ENCODE results near the gene CTDNEP1.

CTDNEP1 gene

DNA sequence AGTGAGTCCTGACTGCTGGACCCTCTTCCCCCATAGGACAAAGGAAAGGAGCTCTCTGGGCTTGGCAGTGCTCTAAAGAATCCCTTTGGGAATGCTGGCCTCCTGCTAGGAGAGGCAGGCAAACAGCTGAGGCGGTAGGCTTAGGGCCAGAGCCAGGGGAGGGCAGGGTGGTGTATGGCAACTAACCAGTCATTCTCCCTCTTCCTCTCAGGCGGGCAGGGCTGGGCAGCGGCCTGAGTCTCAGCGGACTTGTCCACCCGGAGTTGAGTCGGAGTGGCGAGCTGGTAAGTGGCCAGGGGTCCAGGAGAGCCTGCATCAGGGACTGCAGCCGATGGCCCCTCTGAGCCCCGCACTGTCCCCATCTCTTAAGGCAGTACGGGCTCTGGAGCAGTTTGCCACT lies 27.4 kb downstream of the CTDNEP1 start:
- H3K79me2 ChIP-seq (ENCODE audit: insufficient read depth, low read length) = peaks cover 29% of the 10 kb centered on the region
- H3K27ac ChIP-seq (ENCODE audit: low read length) = no peak overlapping the region
- H3K27me3 ChIP-seq (ENCODE audit: insufficient read depth, low read length, poor library complexity) = no peaks in the 10 kb centered on the region
- no peak overlapping the region for H2AFZ ChIP-seq (ENCODE audit: low read depth, low read length)
- H4K20me1 ChIP-seq (ENCODE audit: insufficient read depth, low read length) = peaks cover 38% of the 10 kb centered on the region
- no peak for TF ChIP-seq CTCF (IDR thresholded peaks at IDR 0.05; ENCODE audit: borderline replicate concordance, extremely low read depth, low read length, poor library complexity, severe bottlenecking)
- TF ChIP-seq EZH2 (IDR thresholded peaks at IDR 0.05; ENCODE audit: borderline replicate concordance, low read depth, low read length, severe bottlenecking) = no peak
- peaks cover 84% of the 10 kb centered on the region for H3K36me3 ChIP-seq (ENCODE audit: insufficient read depth, low read length)
- no peak overlapping the region for H3K4me2 ChIP-seq (ENCODE audit: insufficient read depth, low read length)
- no peak overlapping the region for H3K4me3 ChIP-seq (ENCODE audit: low read depth in 1 of 2, low read length in 2 of 2)
- H3K4me1 ChIP-seq (ENCODE audit: insufficient read depth, low read length) = peaks cover 30% of the 10 kb centered on the region
- H3K9ac ChIP-seq (ENCODE audit: low read depth, low read length) = no peak overlapping the region
- no peak for ATAC-seq (ENCODE audit: insufficient read depth, low read depth)
- DNase-seq = no peak
- no peaks in the 10 kb centered on the region for H3K9me3 ChIP-seq (ENCODE audit: insufficient read depth, low read length, severe bottlenecking)

DNA sequence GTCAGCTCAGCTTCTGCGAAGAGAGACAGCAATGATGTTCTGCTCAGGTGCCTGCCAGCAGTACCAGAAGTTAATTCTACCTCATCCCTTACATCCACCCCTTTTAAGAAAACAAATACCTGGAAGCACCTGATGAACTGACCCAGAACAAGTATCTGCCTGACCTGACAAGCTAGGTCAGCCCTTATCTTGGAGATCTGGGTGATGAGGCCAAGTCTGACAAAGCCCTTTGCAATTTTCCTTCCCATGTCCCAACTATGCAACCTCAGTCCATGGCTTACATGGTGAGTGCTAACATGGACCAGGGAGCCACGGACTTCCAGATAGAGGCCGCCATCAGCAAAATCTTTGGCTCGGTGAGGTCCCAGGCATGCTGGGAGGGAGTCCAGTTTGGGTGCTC lies 28.2 kb downstream of the CTDNEP1 start:
- no peak for ATAC-seq (ENCODE audit: insufficient read depth, low read depth)
- no peaks in the 10 kb centered on the region for H3K27me3 ChIP-seq (ENCODE audit: insufficient read depth, low read length, poor library complexity)
- H3K4me3 ChIP-seq (ENCODE audit: low read depth in 1 of 2, low read length in 2 of 2) = no peak overlapping the region
- H2AFZ ChIP-seq (ENCODE audit: low read depth, low read length) = no peak overlapping the region
- peaks cover 38% of the 10 kb centered on the region for H3K4me1 ChIP-seq (ENCODE audit: insufficient read depth, low read length)
- DNase-seq = no peak
- TF ChIP-seq EZH2 (IDR thresholded peaks at IDR 0.05; ENCODE audit: borderline replicate concordance, low read depth, low read length, severe bottlenecking) (no peak), CTCF (IDR thresholded peaks at IDR 0.05; ENCODE audit: borderline replicate concordance, extremely low read depth, low read length, poor library complexity, severe bottlenecking) (no peak)
- H4K20me1 ChIP-seq (ENCODE audit: insufficient read depth, low read length) = peaks cover 38% of the 10 kb centered on the region
- H3K9me3 ChIP-seq (ENCODE audit: insufficient read depth, low read length, severe bottlenecking) = no peaks in the 10 kb centered on the region
- no peak overlapping the region for H3K4me2 ChIP-seq (ENCODE audit: insufficient read depth, low read length)
- H3K36me3 ChIP-seq (ENCODE audit: insufficient read depth, low read length) = peaks cover 76% of the 10 kb centered on the region
- H3K9ac ChIP-seq (ENCODE audit: low read depth, low read length) = no peak overlapping the region
- H3K27ac ChIP-seq (ENCODE audit: low read length) = no peak overlapping the region
- peaks cover 26% of the 10 kb centered on the region for H3K79me2 ChIP-seq (ENCODE audit: insufficient read depth, low read length)

- Histone ChIP-seq H3K4me1 (ENCODE audit: insufficient read depth, low read length) (peaks cover 42% of the 10 kb centered on the region), H3K9me3 (ENCODE audit: insufficient read depth, low read length, severe bottlenecking) (no peaks in the 10 kb centered on the region), H3K36me3 (ENCODE audit: insufficient read depth, low read length) (peaks cover 72% of the 10 kb centered on the region), H3K4me3 (ENCODE audit: low read depth in 1 of 2, low read length in 2 of 2) (no peak overlapping the region), H3K27me3 (ENCODE audit: insufficient read depth, low read length, poor library complexity) (no peaks in the 10 kb centered on the region), H3K9ac (ENCODE audit: low read depth, low read length) (no peak overlapping the region), H2AFZ (ENCODE audit: low read depth, low read length) (no peak overlapping the region), H3K27ac (ENCODE audit: low read length) (no peak overlapping the region), H3K79me2 (ENCODE audit: insufficient read depth, low read length) (peaks cover 26% of the 10 kb centered on the region), H4K20me1 (ENCODE audit: insufficient read depth, low read length) (peaks cover 38% of the 10 kb centered on the region), H3K4me2 (ENCODE audit: insufficient read depth, low read length) (no peak overlapping the region)
- no peak for DNase-seq
- TF ChIP-seq EZH2 (IDR thresholded peaks at IDR 0.05; ENCODE audit: borderline replicate concordance, low read depth, low read length, severe bottlenecking) = no peak
- no peak for TF ChIP-seq CTCF (IDR thresholded peaks at IDR 0.05; ENCODE audit: borderline replicate concordance, extremely low read depth, low read length, poor library complexity, severe bottlenecking)
- no peak for ATAC-seq (ENCODE audit: insufficient read depth, low read depth)
Observed at GRCh38 chr17:7222972-7223292, 28.6 kb downstream of the CTDNEP1 start.

All from DND-41 (cell line).